ENCODE results near the gene CALB2.
"Not testable (repeated sequence)": the region's sequence is repeated elsewhere in the genome, so short reads cannot be mapped to it uniquely, and the experiment has no call there.

The CALB2 gene

DNA sequence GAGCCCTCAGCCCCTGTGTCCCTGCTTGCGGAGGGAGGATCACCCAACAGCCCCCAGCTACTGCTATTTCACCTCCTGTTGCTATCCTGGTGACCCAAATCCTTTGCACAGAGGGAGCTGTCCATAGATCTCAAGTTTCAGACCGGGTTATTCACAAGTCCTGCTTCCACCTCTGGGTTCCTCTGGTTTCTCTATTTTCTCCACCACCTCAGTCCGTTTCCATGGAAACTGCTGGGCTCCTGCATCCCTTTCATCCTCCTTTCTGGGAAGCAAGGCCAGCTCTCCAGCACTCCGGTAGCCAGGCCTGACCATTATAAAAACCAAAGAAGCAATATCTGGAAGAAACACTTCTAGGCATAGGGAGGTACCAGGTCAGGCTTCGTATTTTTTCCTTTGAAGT lies 4.8 kb upstream of the CALB2 start:
- no peak for DNase-seq

DNA sequence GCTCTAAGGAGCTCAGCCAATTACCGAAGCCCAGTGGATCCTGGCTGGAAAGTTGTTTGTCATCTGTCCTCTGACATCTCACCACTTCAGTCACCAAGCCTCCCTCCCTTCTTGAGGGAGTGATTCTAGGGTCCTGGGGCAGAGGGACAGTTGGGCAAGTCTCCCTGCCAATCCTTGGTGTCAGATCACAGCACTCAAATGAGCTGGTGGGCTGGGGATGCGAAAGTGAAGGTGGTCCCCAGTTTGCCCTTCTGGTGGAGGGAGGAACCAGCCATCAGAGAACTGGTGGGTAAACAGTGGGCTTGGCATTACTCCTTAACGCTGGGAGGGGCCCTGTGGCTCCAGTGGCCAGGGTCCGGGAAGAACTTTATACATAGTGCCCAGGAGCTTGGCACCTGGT lies 4.4 kb upstream of the CALB2 start:
- no peak for DNase-seq

- no peak for DNase-seq
Observed at GRCh38 chr16:71356051-71356740, 2.3 kb upstream of the CALB2 start.

DNA sequence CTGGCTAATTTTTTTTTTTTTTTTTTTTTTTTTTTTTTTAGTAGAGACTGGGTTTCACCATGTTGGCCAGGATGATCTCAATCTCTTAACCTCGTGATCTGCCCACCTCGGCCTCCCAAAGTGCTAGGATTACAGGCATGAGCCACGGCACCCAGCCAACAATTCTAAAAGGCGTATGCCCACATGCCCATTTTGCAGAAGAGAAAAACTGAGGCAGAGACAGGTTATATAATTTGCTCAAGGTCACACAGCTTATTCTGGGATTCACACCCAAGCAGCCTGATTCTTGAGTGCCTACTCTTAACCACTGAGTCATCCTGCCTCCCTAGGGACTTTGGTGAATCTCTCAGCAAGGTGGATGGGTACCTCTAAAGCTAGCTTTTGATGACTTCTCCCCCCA lies 1.6 kb upstream of the CALB2 start:
- DNase-seq, result not testable (repeated sequence)

DNA sequence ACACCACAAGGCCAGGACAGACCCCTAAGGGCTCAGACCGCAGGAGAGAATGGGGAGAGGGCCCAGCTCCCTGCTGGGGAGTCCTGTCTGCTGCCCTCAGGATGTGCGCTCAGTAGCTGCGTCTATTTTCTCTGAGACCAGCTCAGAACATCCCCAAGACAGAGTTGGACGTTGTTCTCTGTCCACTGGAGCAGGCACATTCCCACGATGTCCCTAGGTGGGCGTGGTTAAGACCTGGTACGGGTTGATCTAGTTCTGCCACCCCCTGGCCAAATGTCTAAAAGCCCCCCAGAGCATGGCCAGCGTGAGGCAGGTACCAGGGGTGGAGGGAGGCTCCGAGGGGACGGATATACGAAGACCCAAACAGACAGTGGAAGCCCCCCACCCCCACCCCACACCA lies 842 bp upstream of the CALB2 start:
- no peak for DNase-seq

GRCh38 chr16:71359431-71359830 lies 908 bp downstream of the CALB2 start:
- no peak for DNase-seq

GRCh38 chr16:71360378-71360777 lies 1.9 kb downstream of the CALB2 start:
- no peak for DNase-seq

DNA sequence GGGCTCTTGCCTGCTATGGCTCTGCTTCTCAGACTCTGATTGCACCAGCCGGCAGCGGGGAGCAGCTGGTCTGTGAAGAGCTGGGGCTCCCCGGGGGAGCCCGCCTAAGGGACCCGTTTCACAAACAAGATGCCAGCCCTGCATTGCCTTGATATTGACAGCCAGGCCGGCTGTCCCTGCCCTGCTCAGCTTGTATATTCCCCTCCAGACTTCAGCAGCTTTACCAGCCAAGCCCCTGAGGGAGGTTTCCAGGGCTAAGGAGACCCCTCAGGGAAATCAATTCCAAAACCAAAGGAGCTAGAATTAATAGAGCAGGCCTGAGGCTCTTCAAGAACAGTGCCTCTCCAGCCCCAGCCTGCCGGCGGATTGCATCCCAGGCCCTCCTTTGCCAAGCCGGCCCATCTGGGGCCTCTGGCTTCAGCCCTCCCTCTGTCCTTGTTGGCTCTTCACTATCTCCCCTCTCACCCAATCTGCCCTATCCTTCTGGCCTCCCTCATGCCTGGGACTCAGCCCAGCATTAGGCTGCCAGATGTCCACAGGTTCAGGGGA lies 5.7 kb downstream of the CALB2 start:
- DNase-seq, result peak in 1 of 2 experiments; percentile 48

GRCh38 chr16:71365021-71365420 lies 6.5 kb downstream of the CALB2 start:
- no peak for DNase-seq

DNA sequence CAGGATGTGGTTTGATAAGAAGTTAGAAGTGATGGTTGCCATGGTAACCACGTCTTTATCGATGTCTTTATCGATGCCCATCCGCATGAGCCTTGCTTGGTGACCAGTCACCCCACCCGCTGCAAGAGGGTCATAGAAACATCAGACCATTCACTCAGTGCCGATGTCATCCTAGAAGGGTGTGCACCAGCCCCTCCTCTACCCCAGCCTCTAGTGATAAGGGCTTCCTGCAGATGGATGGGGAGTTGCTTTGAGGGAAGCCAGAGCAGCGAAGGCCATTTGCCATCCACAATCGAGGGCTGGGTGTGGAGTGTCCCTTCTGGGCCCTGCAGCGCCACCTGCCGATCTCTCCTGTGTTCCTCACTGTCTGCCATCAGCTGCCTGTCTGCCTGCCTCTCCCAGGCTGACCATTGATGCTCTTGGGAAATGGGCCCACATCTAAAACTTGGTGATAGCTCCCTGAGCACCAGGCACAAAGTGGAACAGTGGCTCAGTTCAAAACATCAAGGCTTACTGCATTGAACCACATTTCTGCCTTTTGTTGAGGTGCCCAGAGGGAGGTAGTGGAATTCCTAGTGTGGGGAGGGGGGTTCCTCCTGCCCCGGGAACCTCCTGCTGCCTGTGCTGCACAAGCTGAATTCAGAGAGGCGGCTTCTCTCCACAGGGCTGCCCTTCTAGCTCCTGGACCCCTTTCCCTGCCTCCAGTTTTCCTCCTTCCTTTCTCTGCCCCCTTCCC lies 8.9 kb downstream of the CALB2 start:
- peak in 1 of 2 experiments; percentile 30 for DNase-seq

DNA sequence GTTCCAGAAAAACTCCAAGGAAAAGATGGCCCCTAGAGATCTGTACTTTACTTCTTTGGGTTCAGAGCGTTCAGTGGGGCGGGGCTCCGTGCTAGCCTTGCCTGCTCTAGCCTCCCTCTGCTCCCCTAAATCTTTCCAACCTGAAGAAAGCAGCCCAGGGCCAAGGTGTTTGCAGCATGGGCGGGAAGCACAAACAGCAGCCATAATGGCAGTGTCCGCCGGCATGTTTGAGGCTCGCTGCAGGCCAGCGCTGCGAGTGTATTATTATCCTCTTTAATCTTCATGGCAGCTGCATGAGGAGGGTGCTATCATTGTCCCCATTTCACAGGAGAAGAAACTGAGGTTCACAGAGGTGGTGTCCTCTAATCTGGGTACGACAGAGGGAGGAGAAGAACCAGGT lies 10.4 kb downstream of the CALB2 start:
- DNase-seq, result no peak

DNA sequence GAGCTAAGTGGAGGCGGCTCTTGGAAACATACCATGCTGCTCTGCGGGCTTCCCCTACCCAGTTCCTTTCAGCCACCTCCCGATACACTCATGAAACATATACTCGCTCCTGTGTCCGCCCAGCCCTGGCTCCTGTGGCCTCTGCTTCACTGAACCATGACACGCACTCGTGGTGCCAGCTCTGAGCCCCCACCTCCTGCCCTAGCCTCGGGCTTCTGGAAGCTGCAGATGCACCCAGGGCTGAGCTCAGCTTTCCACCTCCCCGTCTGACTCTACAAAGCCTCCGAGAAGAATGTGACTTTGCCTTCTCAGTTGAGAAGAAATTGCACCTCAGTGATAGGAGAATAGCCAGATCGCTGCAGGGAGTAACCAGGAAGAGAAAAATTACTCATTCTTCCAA lies 11.0 kb downstream of the CALB2 start:
- no peak for DNase-seq

- DNase-seq, result no peak
Observed at GRCh38 chr16:71371237-71371636, 12.7 kb downstream of the CALB2 start.

GRCh38 chr16:71373073-71373472 lies 14.6 kb downstream of the CALB2 start:
- no peak for DNase-seq

- no peak for DNase-seq
Observed at GRCh38 chr16:71376465-71377157, 18.1 kb downstream of the CALB2 start.

GRCh38 chr16:71379711-71380110 lies 21.2 kb downstream of the CALB2 start:
- no peak for DNase-seq

- DNase-seq, result no peak
Observed at GRCh38 chr16:71380831-71381230, 22.3 kb downstream of the CALB2 start.

GRCh38 chr16:71383054-71383773 lies 24.7 kb downstream of the CALB2 start:
- no peak for DNase-seq

DNA sequence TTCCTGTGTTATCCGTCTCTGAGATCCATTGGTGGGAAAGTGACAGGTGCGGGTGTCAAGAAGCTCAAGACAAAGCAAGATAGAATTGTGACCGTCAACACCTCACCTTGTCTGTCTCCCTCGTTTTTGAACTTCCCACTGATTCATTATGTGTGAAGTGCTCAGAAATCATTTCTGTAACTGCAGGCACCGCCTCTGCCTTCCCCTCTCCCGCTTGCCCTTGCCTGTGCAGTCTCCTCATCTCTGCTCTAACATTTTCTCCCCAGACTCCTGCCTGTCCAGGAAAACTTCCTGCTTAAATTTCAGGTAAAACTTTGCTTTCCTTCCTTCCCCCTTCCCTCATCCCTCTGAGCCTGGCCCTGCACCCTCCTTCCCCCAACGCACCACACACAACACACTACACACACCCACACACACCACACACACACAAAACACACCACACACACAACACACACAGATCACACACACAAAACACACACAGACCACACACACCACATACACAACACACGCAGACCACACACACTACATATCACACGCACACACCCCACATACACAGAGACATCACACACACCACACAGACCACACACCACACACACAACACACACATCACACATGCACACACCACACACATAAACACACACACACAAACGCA lies 25.7 kb downstream of the CALB2 start:
- no peak for DNase-seq

GRCh38 chr16:71387045-71387871 lies 28.7 kb downstream of the CALB2 start:
- no peak for DNase-seq

GRCh38 chr16:71389330-71389729 lies 30.8 kb downstream of the CALB2 start:
- DNase-seq, result no peak

DNA sequence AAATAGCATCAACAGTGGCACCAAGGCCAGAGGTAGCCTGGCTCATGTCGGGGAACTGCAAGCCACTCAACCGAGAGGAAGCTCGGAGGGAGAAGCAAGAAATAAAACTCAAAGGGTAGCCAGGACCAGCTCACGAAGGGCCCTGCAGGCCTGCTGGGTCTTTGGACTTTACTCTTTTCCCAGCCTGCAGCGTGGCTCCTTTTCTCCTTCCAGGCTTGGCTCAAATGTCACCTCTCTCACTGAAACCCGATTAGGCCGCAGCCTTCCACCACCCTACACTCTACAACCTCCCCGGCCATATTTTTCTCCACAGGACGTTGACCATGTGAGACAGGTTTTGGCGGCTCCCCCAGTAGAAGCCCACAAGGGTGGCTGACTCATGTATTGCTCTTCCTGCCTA lies 38.1 kb downstream of the CALB2 start:
- no peak for DNase-seq

Data from NCI-H446 (cell line).